Measurements from ENCODE around the gene NOP56. TPM values are rescaled to one million over a fixed set of nuclear protein-coding genes. Genes with fewer than 3 reads are reported as not detected.

The NOP56 gene
- total and polyA plus RNA-seq, 9 of the 15 experiments (the other 6 are each of a cell fraction or from before 2014, with no cell fraction given), result 295 to 697 (median 439) TPM

DNA sequence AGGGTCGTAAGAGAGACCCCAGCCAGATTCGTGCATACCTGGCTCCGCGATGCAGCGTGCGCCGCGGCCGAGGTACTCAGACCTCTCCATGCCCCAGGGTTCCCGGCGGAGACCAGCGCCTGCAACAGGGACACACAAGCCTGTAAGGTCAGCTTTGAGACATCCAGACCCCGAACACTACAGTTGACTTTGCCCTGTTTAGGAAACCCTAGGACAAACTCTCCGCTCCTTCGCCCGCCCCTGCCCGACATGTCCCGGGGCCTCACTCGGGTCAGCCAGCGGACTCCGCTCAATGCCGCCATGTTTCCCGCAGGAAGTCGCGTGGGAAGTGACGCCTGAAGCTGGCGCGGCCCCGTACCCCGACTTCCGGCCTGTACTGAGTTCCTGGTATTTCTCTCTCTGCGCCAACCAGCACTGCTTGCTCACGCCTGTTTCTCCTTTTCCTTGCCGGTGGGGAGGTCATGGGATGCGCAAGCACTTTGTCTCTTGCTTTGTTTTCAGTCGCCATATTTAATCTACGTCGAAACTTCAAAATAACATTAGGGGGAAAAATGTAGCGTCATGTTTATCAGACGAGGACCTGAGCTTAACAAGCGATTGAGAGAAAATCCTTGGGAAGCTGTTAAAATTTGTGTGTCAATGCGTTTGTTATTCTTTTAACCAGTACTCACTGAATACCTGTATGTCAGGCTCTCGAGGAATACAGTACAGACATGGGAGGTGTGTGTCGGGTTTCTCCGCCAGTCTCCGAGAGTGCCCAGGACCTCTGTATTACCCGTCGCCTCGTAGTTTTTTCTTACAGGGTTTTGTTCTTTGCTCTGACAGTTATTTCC lies 11.7 kb downstream of the NOP56 start, which contains the start of gene IDH3B (continued):
- TF ChIP-seq LEF1 (IDR thresholded peaks at IDR 0.05), result no peak
- TF ChIP-seq LCOR (CRISPR knock-in tag; IDR thresholded peaks at IDR 0.05), result peak; percentile 69; the same call in 1 of the 2 replicates
- TF ChIP-seq ARHGAP35 (IDR thresholded peaks at IDR 0.05; ENCODE audit: partially characterized antibody), result no peak
- no peak for TF ChIP-seq MCM7 (IDR thresholded peaks at IDR 0.05)
- TF ChIP-seq SIX5 (IDR thresholded peaks at IDR 0.05; ENCODE audit: borderline replicate concordance in 1 of 2, insufficient read depth in 1 of 2, low read depth in 1 of 2, low read length in 2 of 2), result peak; percentile 23 to 51; a peak in 1 of 4 replicates
- TF ChIP-seq CBFA2T3 (IDR thresholded peaks at IDR 0.05), result no peak
- peak; percentile 35; the same call in 1 of the 2 replicates for TF ChIP-seq NR2C1 (IDR thresholded peaks at IDR 0.05)
- TF ChIP-seq NR2C1 (tag; IDR thresholded peaks at IDR 0.05), result peak; percentile 49; the same call in 1 of the 2 replicates
- TF ChIP-seq CEBPB (tag; IDR thresholded peaks at IDR 0.05), result no peak
- TF ChIP-seq, protein P1, sequence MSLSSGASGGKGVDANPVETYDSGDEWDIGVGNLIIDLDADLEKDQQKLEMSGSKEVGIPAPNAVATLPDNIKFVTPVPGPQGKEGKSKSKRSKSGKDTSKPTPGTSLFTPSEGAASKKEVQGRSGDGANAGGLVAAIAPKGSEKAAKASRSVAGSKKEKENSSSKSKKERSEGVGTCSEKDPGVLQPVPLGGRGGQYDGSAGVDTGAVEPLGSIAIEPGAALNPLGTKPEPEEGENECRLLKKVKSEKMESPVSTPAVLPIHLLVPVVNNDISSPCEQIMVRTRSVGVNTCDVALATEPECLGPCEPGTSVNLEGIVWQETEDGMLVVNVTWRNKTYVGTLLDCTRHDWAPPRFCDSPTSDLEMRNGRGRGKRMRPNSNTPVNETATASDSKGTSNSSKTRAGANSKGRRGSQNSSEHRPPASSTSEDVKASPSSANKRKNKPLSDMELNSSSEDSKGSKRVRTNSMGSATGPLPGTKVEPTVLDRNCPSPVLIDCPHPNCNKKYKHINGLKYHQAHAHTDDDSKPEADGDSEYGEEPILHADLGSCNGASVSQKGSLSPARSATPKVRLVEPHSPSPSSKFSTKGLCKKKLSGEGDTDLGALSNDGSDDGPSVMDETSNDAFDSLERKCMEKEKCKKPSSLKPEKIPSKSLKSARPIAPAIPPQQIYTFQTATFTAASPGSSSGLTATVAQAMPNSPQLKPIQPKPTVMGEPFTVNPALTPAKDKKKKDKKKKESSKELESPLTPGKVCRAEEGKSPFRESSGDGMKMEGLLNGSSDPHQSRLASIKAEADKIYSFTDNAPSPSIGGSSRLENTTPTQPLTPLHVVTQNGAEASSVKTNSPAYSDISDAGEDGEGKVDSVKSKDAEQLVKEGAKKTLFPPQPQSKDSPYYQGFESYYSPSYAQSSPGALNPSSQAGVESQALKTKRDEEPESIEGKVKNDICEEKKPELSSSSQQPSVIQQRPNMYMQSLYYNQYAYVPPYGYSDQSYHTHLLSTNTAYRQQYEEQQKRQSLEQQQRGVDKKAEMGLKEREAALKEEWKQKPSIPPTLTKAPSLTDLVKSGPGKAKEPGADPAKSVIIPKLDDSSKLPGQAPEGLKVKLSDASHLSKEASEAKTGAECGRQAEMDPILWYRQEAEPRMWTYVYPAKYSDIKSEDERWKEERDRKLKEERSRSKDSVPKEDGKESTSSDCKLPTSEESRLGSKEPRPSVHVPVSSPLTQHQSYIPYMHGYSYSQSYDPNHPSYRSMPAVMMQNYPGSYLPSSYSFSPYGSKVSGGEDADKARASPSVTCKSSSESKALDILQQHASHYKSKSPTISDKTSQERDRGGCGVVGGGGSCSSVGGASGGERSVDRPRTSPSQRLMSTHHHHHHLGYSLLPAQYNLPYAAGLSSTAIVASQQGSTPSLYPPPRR (CRISPR knock-in tag; IDR thresholded peaks at IDR 0.05; ENCODE audit: borderline replicate concordance), result peak; percentile 34; the same call in 1 of the 2 replicates
- TF ChIP-seq, protein P2, sequence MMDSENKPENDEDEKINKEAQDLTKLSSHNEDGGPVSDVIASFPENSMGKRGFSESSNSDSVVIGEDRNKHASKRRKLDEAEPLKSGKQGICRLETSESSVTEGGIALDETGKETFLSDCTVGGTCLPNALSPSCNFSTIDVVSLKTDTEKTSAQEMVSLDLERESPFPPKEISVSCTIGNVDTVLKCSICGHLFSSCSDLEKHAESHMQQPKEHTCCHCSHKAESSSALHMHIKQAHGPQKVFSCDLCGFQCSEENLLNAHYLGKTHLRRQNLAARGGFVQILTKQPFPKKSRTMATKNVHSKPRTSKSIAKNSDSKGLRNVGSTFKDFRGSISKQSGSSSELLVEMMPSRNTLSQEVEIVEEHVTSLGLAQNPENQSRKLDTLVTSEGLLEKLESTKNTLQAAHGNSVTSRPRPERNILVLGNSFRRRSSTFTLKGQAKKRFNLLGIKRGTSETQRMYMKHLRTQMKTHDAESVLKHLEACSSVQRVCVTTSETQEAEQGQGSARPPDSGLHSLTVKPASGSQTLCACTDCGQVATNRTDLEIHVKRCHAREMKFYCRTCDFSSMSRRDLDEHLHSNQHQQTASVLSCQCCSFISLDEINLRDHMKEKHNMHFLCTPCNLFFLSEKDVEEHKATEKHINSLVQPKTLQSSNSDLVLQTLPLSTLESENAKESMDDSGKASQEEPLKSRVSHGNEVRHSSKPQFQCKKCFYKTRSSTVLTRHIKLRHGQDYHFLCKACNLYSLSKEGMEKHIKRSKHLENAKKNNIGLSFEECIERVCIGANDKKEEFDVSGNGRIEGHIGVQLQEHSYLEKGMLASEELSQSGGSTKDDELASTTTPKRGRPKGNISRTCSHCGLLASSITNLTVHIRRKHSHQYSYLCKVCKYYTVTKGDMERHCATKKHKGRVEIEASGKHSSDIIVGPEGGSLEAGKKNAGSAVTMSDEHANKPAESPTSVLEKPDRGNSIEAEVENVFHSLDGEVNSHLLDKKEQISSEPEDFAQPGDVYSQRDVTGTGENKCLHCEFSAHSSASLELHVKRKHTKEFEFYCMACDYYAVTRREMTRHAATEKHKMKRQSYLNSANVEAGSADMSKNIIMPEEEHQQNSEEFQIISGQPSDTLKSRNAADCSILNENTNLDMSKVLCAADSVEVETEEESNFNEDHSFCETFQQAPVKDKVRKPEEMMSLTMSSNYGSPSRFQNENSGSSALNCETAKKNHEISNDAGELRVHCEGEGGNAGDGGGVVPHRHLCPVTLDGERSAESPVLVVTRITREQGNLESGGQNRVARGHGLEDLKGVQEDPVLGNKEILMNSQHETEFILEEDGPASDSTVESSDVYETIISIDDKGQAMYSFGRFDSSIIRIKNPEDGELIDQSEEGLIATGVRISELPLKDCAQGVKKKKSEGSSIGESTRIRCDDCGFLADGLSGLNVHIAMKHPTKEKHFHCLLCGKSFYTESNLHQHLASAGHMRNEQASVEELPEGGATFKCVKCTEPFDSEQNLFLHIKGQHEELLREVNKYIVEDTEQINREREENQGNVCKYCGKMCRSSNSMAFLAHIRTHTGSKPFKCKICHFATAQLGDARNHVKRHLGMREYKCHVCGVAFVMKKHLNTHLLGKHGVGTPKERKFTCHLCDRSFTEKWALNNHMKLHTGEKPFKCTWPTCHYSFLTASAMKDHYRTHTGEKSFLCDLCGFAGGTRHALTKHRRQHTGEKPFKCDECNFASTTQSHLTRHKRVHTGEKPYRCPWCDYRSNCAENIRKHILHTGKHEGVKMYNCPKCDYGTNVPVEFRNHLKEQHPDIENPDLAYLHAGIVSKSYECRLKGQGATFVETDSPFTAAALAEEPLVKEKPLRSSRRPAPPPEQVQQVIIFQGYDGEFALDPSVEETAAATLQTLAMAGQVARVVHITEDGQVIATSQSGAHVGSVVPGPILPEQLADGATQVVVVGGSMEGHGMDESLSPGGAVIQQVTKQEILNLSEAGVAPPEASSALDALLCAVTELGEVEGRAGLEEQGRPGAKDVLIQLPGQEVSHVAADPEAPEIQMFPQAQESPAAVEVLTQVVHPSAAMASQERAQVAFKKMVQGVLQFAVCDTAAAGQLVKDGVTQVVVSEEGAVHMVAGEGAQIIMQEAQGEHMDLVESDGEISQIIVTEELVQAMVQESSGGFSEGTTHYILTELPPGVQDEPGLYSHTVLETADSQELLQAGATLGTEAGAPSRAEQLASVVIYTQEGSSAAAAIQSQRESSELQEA (IDR thresholded peaks at IDR 0.05; ENCODE audit: low read depth), result no peak
- TF ChIP-seq ZNF354B (CRISPR knock-in tag; IDR thresholded peaks at IDR 0.05), result no peak
- no peak for TF ChIP-seq SETDB1 (IDR thresholded peaks at IDR 0.05; ENCODE audit: low read length)
- TF ChIP-seq MEIS2 (IDR thresholded peaks at IDR 0.05; ENCODE audit: partially characterized antibody), result no peak
- peak; percentile 93 for TF ChIP-seq RBBP5 (IDR thresholded peaks at IDR 0.05; ENCODE audit: borderline replicate concordance, insufficient read depth, low read length, poor library complexity, severe bottlenecking)
- no peak for TF ChIP-seq U2AF1 (optimal IDR thresholded peaks at IDR 0.05; ENCODE audit: low read depth, low read length)

Measured in K562 (cell line).